PC-9 (cell line): ENCODE measurements around the gene AGAP1.

Source experiments
- CTCF ChIP-seq: fragments of 200-600 bp; sonication (generic); conservative IDR thresholded peaks from 2 replicates; pipeline ENCODE4 v1.6.1; 2017; ENCODE audit warnings: mixed run types, antibody characterized with exemption, mild to moderate bottlenecking, moderate library complexity
- EZH2 ChIP-seq: fragments of 200-600 bp; sonication (generic); IDR thresholded peaks from 2 replicates; pipeline ENCODE4 v1.8.0; 2017; ENCODE audit warnings: antibody characterized with exemption, low read depth

DNA sequence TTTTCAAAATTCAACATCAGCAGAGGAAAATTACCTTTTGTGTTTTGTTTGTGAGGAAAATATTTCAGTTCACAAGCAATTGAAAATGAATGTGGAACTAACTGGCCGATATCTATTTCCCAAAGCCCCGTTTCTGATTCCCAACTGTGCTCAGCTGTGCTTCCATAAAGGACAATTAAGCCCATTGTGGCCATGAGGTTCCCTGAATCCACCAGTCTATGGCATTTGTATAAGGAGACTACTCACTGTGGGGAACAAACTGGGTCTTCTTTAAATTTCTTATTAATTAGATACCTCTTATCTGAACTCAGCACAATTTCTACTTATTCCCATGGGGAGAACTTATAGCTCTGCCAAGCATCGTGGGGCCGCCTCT lies 31.4 kb upstream of the AGAP1 start:
- no peak for TF ChIP-seq CTCF
- no peak for TF ChIP-seq EZH2
